AG09319 (cell line): Measurements from ENCODE around the gene POFUT2.
A peak's percentile ranks its signal among the peaks of the same experiment; 100 is the strongest.

Source experiments
- DNase-seq: peaks from one replicate; pipeline ENCODE4 v3.0.0-alpha.2; 2010; ENCODE audit warnings: low read depth; ENCODE audit errors: extremely low read depth
- CTCF ChIP-seq: IDR thresholded peaks from 2 replicates; pipeline ENCODE4 v1.5.1; 2011; ENCODE audit warnings: low read depth, mild to moderate bottlenecking, inconsistent platforms, low read length, moderate library complexity

The POFUT2 gene

GRCh38 chr21:45287438-45288391 lies at the start of gene POFUT2:
POFUT2 (minus strand) TSS chr21:45287895; CDS start chr21:45287871, 24 bp downstream.
- TF ChIP-seq CTCF = no peak
- peak; percentile 88 for DNase-seq

- no peak for DNase-seq
- no peak for TF ChIP-seq CTCF
Measured at GRCh38 chr21:45336870-45337269, 49.2 kb upstream of the POFUT2 start.

- DNase-seq = no peak
- no peak for TF ChIP-seq CTCF
Measured at GRCh38 chr21:45336535-45336810, 48.8 kb upstream of the POFUT2 start.

GRCh38 chr21:45335761-45336534 lies 48.3 kb upstream of the POFUT2 start:
- DNase-seq = no peak

GRCh38 chr21:45335151-45335760 lies 47.6 kb upstream of the POFUT2 start:
- no peak for TF ChIP-seq CTCF
- DNase-seq = no peak

More at GRCh38 chr21:45335761-45336534, 48.3 kb upstream of the POFUT2 start:
- TF ChIP-seq CTCF = no peak

- no peak for TF ChIP-seq CTCF
- DNase-seq = no peak
Measured at GRCh38 chr21:45334591-45335081, 46.9 kb upstream of the POFUT2 start.

- no peak for TF ChIP-seq CTCF
- no peak for DNase-seq
Measured at GRCh38 chr21:45334134-45334533, 46.4 kb upstream of the POFUT2 start.
